IMR-90 (cell line): Measurements from ENCODE around the gene ANO2. TPM values are rescaled to one million over a fixed set of nuclear protein-coding genes. Genes with fewer than 3 reads are reported as not detected.
A peak's percentile ranks its signal among the peaks of the same experiment; 100 is the strongest.
"Not testable (repeated sequence)": the region's sequence is repeated elsewhere in the genome, so short reads cannot be mapped to it uniquely, and the experiment has no call there.

Experiments
- ATAC-seq: fragments of 200-7000 bp; cut with Tn5 transposase; 2 replicates; pipeline ENCODE4 v1.9.1; 2020; ENCODE audit warnings: low read depth, mild to moderate bottlenecking, moderate library complexity
- BruUV-seq: library from RNA; stranded (reverse); fragments of 400-500 nt; replicated peaks from 2 replicates; lab custom pipeline; 2021; lab: Mats Ljungman, UMichigan
- CTCF ChIA-PET: fragments of 300-600 bp; formaldehyde crosslinking; extraction: SDS; loops from one replicate; lab custom pipeline; 2021; ENCODE audit warnings: antibody characterized with exemption; lab: Yijun Ruan, JAX
- POLR2A ChIA-PET: fragments of 300-600 bp; sonication (Branson Sonifier 250); formaldehyde crosslinking; loops from one replicate; lab custom pipeline; 2022; ENCODE audit warnings: antibody characterized with exemption; ENCODE audit not compliant: unreplicated experiment; lab: Charles Lee
- DNase-seq: peaks from one replicate; pipeline ENCODE4 v3.0.0; 2013
- H2AFZ ChIP-seq: replicated peaks from 2 replicates; pipeline ENCODE3; 2013; ENCODE audit warnings: low read length, mild to moderate bottlenecking; ENCODE audit not compliant: poor library complexity
- H2AK5ac ChIP-seq: 2 replicates; pipeline ENCODE4 v1.6.1; 2013; ENCODE audit warnings: low read depth, low read length, inconsistent platforms
- H2AK9ac ChIP-seq: replicated peaks from 2 replicates; pipeline ENCODE3; 2013; ENCODE audit warnings: mild to moderate bottlenecking, low read depth, low read length, moderate library complexity; ENCODE audit not compliant: poor library complexity
- H2BK120ac ChIP-seq: 2 replicates; pipeline ENCODE4 v1.6.1; 2013; ENCODE audit warnings: low read depth, low read length, inconsistent platforms
- H2BK15ac ChIP-seq: 3 replicates; pipeline ENCODE4 v1.6.1; 2013; ENCODE audit warnings: low read depth, low read length, inconsistent platforms
- H2BK20ac ChIP-seq: 2 replicates; pipeline ENCODE4 v1.6.1; 2013; ENCODE audit warnings: low read depth, mild to moderate bottlenecking, inconsistent platforms, low read length, moderate library complexity
- H2BK5ac ChIP-seq: 2 replicates; pipeline ENCODE4 v1.6.1; 2013; ENCODE audit warnings: mild to moderate bottlenecking, low read depth, low read length, inconsistent platforms; ENCODE audit not compliant: poor library complexity, severe bottlenecking
- H3K14ac ChIP-seq: replicated peaks from 2 replicates; pipeline ENCODE4 v1.6.1; 2013; ENCODE audit warnings: low read depth, low read length, inconsistent platforms
- H3K18ac ChIP-seq: 2 replicates; pipeline ENCODE4 v1.6.1; 2013; ENCODE audit warnings: low read depth, low read length, control low read depth
- H3K23ac ChIP-seq: 2 replicates; pipeline ENCODE4 v1.6.1; 2013; ENCODE audit warnings: low read depth, low read length, inconsistent platforms
- H3K27ac ChIP-seq: 2 replicates; pipeline ENCODE4 v1.5.1; 2013; ENCODE audit warnings: mild to moderate bottlenecking, control low read depth, low read length; ENCODE audit not compliant: insufficient read depth
- H3K27me3 ChIP-seq: 2 replicates; pipeline ENCODE4 v1.6.1; 2013; ENCODE audit warnings: low read length; ENCODE audit not compliant: control insufficient read depth, insufficient read depth
- H3K36me3 ChIP-seq: 2 replicates; pipeline ENCODE4 v1.6.1; 2013; ENCODE audit warnings: low read length, mixed read lengths; ENCODE audit not compliant: control insufficient read depth, insufficient read depth
- H3K4ac ChIP-seq: 2 replicates; pipeline ENCODE4 v1.6.1; 2013; ENCODE audit warnings: low read depth, low read length, inconsistent platforms
- H3K4me1 ChIP-seq: 2 replicates; pipeline ENCODE4 v1.6.1; 2013; ENCODE audit warnings: low read length, mixed read lengths; ENCODE audit not compliant: control insufficient read depth, insufficient read depth
- H3K4me2 ChIP-seq: 2 replicates; pipeline ENCODE4 v1.6.1; 2013; ENCODE audit warnings: low read depth, mild to moderate bottlenecking, control low read depth, low read length, moderate library complexity
- H3K4me3 ChIP-seq: 2 replicates; pipeline ENCODE4 v1.5.1; 2013; ENCODE audit warnings: low read depth, mild to moderate bottlenecking, control low read depth, low read length, moderate library complexity; ENCODE audit not compliant: insufficient read depth
- H3K56ac ChIP-seq: 2 replicates; pipeline ENCODE4 v1.6.1; 2013; ENCODE audit warnings: low read length, inconsistent platforms; ENCODE audit not compliant: insufficient read depth; ENCODE audit errors: extremely low read depth
- H3K79me1 ChIP-seq, 2 experiments: 2 replicates each; pipeline ENCODE4 v1.6.1; 2013; ENCODE audit warnings: low read length in 2 of 2, inconsistent platforms in 1 of 2, low read depth in 1 of 2
- H3K9ac ChIP-seq: 2 replicates; pipeline ENCODE4 v1.6.1; 2013; ENCODE audit warnings: low read depth, low read length, control low read depth
- H3K9me1 ChIP-seq: 2 replicates; pipeline ENCODE4 v1.6.1; 2013; ENCODE audit warnings: low read length, inconsistent platforms; ENCODE audit not compliant: insufficient read depth
- H3K9me3 ChIP-seq: 2 replicates; pipeline ENCODE4 v1.6.1; 2013; ENCODE audit warnings: low read length; ENCODE audit not compliant: control insufficient read depth, insufficient read depth
- H4K20me1 ChIP-seq: 2 replicates; pipeline ENCODE4 v1.6.1; 2013; ENCODE audit warnings: low read length, inconsistent platforms; ENCODE audit not compliant: insufficient read depth
- H4K5ac ChIP-seq: 2 replicates; pipeline ENCODE4 v1.6.1; 2013; ENCODE audit warnings: mild to moderate bottlenecking, low read depth, low read length, control low read depth
- H4K8ac ChIP-seq, 2 experiments: 2 replicates each; pipeline ENCODE4 v1.6.1; 2013; ENCODE audit warnings: low read depth in 2 of 2, low read length in 2 of 2, control low read depth in 1 of 2, inconsistent platforms in 1 of 2
- H4K91ac ChIP-seq: 2 replicates; pipeline ENCODE4 v1.6.1; 2013; ENCODE audit warnings: low read depth, low read length, inconsistent platforms; ENCODE audit not compliant: insufficient read depth
- MAFK ChIP-seq: IDR thresholded peaks from 2 replicates; pipeline ENCODE4 v1.6.1; 2012; ENCODE audit warnings: low read depth, low read length, improper control_type of control experiment
- WGBS, 2 experiments: methylation state at CpG; one replicate each; pipeline versions ENCODE4 v1.1.5 to v1.1.7; 2013; ENCODE audit warnings: missing lambda C conversion rate in 2 of 2; ENCODE audit not compliant: insufficient read length in 1 of 2; ENCODE audit errors: extremely low coverage in 2 of 2; 5-methylcytosine and 5-hydroxymethylcytosine counted together
- dilution Hi-C: fragments of 300-500 bp; cut with HindIII; formaldehyde crosslinking; loops from one replicate; pipeline ENCODE4 v1.14.3; 2018; ENCODE audit warnings: low sequenced_read_pairs; ENCODE audit not compliant: unreplicated experiment
- in situ Hi-C: fragments of 300-500 bp; cut with MboI; formaldehyde crosslinking; loops from 3 replicates; pipeline ENCODE4 v1.14.3; 2019; ENCODE audit warnings: low sequenced_read_pairs, inconsistent platforms, mixed read lengths
- intact Hi-C: fragments of 100-400 bp; cut with micrococcal nuclease; formaldehyde crosslinking; loops from 2 replicates; pipeline ENCODE4 v1.10.0; 2022
- polyA plus RNA-seq, 3 experiments: library from polyadenylated mRNA; depleted of rRNA; stranded (reverse); fragments of >200 nt; gene quantifications; 2 replicates each; pipeline ENCODE4 v1.2.3, GENCODE V29; 2012; ENCODE audit warnings: low replicate concordance in 1 of 3
- total RNA-seq: library from RNA; depleted of rRNA; stranded (reverse); fragments of >200 nt; gene quantifications from 2 replicates; pipeline ENCODE4 v1.2.3, GENCODE V29; 2012

ANO2 gene
- total and polyA plus RNA-seq, 2 of the 4 experiments (the other 2 are of a cell fraction): 0.22 TPM; not detected in 1

GRCh38 chr12:5658339-5658941 lies 286.6 kb downstream of the ANO2 start:
- H4K8ac ChIP-seq, H3K4ac ChIP-seq, H3K9me1 ChIP-seq, H3K56ac ChIP-seq, H2AFZ ChIP-seq, POLR2A ChIA-PET, H3K23ac ChIP-seq, H4K20me1 ChIP-seq, H3K36me3 ChIP-seq, H3K9ac ChIP-seq, H2AK9ac ChIP-seq, DNase-seq, H3K79me1 ChIP-seq, H2BK15ac ChIP-seq, H3K27me3 ChIP-seq, H3K9me3 ChIP-seq, ATAC-seq, H4K5ac ChIP-seq, H2BK5ac ChIP-seq, BruUV-seq, H2BK20ac ChIP-seq, H3K4me2 ChIP-seq, dilution Hi-C loops, H4K91ac ChIP-seq, H3K18ac ChIP-seq, CTCF ChIA-PET, H2AK5ac ChIP-seq, H3K4me3 ChIP-seq, H3K27ac ChIP-seq, H3K14ac ChIP-seq, H3K4me1 ChIP-seq, H2BK120ac ChIP-seq: not testable (repeated sequence)
- intact Hi-C loops (loop anchor here (10.0 kb wide), 1 partner anchor 554 kb away; no protein-coding TSS in a partner anchor), in situ Hi-C loops (loop anchor here (10.0 kb wide), 1 partner anchor 234 kb away; no protein-coding TSS in a partner anchor)
- peak; percentile 27; the same call in 1 of the 2 replicates for TF ChIP-seq MAFK
- 66 to 100% methylated on average over 3 of the region's 3 CpGs for WGBS, 2 experiments
